Fibroblast of peridontal ligament (primary cell): ENCODE results near the gene ZBBX.

ENCODE experiments used
- DNase-seq: peaks from one replicate; pipeline ENCODE4 v3.0.0-alpha.2; 2010; ENCODE audit errors: extremely low read depth

The ZBBX gene

GRCh38 chr3:167305340-167305890 is 74.7 kb downstream of the ZBBX start:
- no peak for DNase-seq

GRCh38 chr3:167304077-167304476 is 76.0 kb downstream of the ZBBX start:
- DNase-seq: no peak

- DNase-seq: no peak
These were observed 77.4 kb downstream of the ZBBX start for GRCh38 chr3:167302678-167303077.

- DNase-seq: no peak
These were observed 79.9 kb downstream of the ZBBX start for GRCh38 chr3:167300207-167300606.

- no peak for DNase-seq
These were observed 90.7 kb downstream of the ZBBX start for GRCh38 chr3:167289435-167289834.

GRCh38 chr3:167288737-167289136 is 91.4 kb downstream of the ZBBX start:
- no peak for DNase-seq

- DNase-seq: no peak
These were observed 92.8 kb downstream of the ZBBX start for GRCh38 chr3:167287308-167287707.

GRCh38 chr3:167274141-167274874 is 105.8 kb downstream of the ZBBX start:
- no peak for DNase-seq

GRCh38 chr3:167253037-167253436 is 127.1 kb downstream of the ZBBX start:
- DNase-seq: no peak

GRCh38 chr3:167251678-167252077 is 128.4 kb downstream of the ZBBX start:
- no peak for DNase-seq

- DNase-seq: no peak
These were observed 133.8 kb downstream of the ZBBX start for GRCh38 chr3:167246252-167246651.

- no peak for DNase-seq
These were observed 138.8 kb downstream of the ZBBX start for GRCh38 chr3:167241048-167241845.

GRCh38 chr3:167228135-167228534 is 152.0 kb downstream of the ZBBX start:
- DNase-seq: peak; percentile 63

GRCh38 chr3:167225821-167226220 is 154.3 kb downstream of the ZBBX start:
- DNase-seq: no peak

GRCh38 chr3:167209011-167209410 is 171.1 kb downstream of the ZBBX start:
- DNase-seq: no peak

GRCh38 chr3:167203062-167203461 is 177.0 kb downstream of the ZBBX start:
- no peak for DNase-seq

- no peak for DNase-seq
These were observed 181.0 kb downstream of the ZBBX start for GRCh38 chr3:167198949-167199600.
